Measurements from ENCODE around the gene MLLT6.
A peak's percentile ranks its signal among the peaks of the same experiment; 100 is the strongest.

The MLLT6 gene

GRCh38 chr17:38729368-38729885 lies 24.4 kb downstream of the MLLT6 start:
- no peak for DNase-seq

DNA sequence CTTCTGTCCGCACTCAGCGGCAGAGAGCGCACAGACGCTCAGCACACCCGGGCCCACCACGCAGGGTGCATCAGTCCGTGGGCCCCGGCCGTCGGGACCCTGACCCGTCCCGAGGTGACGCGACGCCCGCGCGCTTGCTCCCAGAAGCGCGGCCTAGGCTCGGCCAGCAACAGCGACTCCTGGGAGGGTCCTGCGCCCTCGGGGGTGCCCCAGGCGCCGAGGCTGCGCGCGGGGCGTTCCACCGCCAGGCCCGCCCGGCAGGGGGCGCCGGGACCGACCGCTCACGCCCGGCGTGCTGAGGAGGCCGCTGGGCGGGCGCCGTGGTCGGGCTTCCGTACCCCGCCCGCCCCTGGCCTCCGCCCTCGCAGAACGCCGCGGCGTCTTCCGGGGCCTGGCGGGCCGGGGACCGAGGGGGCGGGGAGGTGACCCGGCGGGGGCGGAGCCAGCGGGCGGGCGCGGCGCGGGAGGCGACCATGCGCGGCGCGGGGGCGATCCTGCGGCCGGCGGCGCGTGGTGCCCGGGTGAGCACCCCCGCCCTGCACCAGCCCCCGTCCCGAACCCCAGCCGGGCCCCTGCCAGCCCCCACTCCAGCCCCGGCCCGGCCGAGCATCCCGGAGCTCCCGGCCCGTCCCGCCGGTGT lies 24.9 kb downstream of the MLLT6 start, which contains the start of gene CISD3:
Gene CISD3, plus strand, starts transcription at position 456 of the 640 bp plus-strand sequence. Its CDS starts 18 bp downstream, at position 474.
- peak; percentile 71 to 81 for DNase-seq

- DNase-seq, result peak; percentile 55 to 56
These were observed 25.7 kb downstream of the MLLT6 start for GRCh38 chr17:38730526-38731379.

GRCh38 chr17:38731526-38732294 lies 26.6 kb downstream of the MLLT6 start:
- peak; percentile 48 to 55 for DNase-seq

DNA sequence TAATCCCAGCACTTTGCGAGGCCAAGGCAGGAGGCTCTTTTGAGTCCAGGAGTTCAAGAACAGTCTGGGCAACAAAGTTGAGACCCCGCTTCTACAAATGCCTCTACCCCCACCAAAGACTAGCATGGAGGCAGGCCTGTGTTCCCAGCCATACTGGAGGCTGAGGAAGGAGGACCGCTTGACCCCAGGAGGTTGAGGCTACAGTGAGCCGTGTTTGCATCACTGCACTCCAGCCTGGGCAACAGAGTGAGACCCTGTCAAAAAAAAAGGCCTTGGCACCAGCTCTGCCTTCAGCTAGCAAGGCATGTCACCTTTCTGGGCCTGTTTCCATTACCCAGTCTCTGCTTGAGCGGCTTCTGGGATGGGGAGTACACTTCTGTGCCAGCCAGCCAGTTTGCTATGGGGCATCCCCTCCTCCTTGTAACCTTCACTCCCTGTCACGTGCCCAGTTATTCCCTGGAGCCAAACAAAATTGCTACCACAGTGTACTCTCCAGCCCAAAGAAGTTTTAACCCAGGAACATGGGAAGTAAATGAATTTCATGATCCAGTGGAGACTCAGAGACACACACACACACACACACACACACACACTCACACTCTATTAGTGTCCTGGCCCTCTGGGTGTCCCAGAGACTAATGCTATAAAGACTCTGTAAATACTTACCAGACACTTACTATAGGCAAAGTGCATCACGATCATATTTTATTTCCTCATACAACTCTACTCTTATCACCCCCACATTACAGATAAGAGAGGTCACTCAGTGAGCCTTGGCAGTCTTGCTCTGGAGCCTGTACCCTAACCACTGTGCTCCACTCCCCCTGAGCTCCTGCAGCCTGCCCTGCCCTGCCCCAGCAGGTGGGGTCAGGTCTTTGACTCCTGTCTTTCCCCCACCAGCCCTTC lies 27.6 kb downstream of the MLLT6 start:
- DNase-seq, result no peak

GRCh38 chr17:38733282-38733981 lies 28.4 kb downstream of the MLLT6 start:
- no peak for DNase-seq

- peak; percentile 21 to 41 for DNase-seq
These were observed 29.2 kb downstream of the MLLT6 start for GRCh38 chr17:38733982-38734973.

- DNase-seq, result peak; percentile 35 to 53
These were observed 30.3 kb downstream of the MLLT6 start for GRCh38 chr17:38735161-38735997.

DNA sequence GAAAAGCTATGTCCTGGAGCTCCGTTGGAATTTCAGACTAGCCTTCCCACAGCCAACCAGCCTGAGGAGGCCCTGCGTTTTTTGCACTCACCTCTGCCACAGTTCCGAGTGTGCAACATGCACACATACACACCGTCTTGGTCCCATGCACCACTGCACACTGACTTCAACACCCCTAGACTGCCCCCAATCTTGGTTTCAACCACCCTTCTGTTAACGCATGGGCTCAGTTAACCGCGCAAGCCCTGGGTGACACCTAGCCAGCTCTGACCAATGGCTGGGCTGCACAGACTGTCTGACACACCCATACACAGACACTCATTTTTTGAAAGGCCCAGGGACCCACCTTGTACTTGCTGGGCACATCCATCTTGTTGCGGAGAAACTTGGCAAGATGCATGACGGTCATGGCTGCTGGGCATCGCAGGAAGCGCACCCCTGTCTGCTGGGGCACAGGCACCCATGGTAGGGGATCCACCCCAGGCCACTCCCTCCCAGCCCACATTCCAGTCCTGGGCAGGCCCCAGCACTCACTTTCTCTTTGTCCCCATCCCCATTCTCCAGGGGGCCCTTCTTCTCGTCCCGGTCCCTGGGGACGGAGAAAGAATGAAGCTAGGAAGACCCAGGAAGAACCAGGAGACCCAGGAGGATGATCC lies 33.1 kb downstream of the MLLT6 start:
- no peak for DNase-seq

- DNase-seq, result no peak
These were observed 33.6 kb downstream of the MLLT6 start for GRCh38 chr17:38738686-38739085.

GRCh38 chr17:38739305-38739704 lies 34.2 kb downstream of the MLLT6 start:
- DNase-seq, result no peak

DNA sequence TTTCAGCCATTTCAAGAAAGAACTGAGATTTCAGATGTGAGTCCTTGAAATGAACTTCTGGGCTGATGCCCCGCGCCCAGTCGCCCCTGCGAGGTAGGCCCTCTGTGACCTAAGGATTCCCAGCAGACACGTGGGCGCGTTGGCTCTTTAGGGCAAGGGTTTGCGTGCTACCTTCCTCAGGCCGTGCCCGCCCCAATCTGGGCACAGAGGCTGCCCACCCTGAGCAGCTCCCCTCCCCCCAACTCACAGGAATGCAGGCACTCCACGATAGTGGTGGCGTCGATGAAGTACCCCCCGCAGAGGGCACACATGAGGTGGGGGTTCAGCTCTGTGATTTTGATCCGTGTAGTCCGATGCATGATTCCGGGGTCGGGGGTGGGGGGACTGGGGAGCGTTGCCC lies 35.0 kb downstream of the MLLT6 start:
- DNase-seq, result no peak

GRCh38 chr17:38740806-38741205 lies 35.7 kb downstream of the MLLT6 start:
- no peak for DNase-seq

GRCh38 chr17:38741461-38741860 lies 36.4 kb downstream of the MLLT6 start:
- DNase-seq, result no peak

DNA sequence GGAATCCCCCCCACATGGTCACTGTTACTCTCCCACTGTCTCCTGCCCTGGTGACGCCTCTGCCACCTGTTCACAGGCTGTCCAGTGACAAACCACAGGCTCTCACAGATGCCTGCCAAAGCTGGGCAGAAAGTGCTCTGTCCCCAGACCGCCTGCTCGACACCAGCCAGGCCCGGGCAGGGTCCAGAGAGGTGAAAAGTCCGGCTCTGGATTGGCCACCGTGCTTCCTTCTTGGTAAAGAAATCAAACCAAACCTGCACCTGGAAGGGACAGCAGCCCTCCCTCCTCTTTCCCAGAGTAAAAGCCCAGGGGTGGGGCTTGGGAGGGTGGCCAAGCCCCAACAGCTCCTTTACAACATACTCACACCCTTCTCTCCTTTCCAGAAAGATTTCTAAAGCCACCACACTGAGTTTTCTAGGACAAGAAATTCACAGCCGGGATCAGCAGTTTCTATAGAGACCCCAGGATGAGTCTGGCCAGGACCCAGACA lies 36.9 kb downstream of the MLLT6 start:
- no peak for DNase-seq

- DNase-seq, result no peak
These were observed 37.6 kb downstream of the MLLT6 start for GRCh38 chr17:38742411-38743308.

DNA sequence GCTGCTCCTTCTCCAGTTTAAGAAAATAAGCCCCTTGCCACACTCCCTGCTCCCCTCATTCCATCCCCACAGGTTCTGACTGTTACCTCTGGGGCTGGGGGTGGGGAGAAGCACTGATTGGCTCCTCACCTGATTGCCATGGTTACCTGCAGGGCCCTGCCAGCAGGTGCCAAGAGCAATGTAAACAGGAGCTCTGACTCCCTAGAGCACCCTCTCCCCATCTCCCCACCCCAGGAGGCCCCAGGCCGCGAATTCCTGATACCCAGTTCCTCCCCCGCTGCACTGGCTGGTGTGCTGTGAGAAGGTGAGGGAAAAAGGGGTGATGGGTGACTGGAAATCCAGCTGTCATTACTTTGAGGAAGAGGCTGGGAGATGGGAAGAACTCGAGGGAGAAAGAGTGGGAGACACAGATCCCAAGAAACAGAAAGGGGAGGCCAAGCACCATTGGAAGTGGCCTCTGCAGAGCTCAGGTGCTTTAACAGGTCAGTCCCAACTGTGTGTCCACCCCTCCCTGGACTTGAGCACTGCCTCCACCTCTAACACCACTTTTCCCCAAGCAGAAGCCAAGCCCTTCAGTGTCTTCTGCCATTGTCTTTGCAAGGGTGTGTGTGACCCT lies 38.6 kb downstream of the MLLT6 start:
- DNase-seq, result no peak

All from Kasumi-1 (cell line).